Choroid plexus epithelial cell (primary cell): ENCODE measurements around the gene NMT1.
A peak's percentile ranks its signal among the peaks of the same experiment; 100 is the strongest.

ENCODE experiments used
- DNase-seq: peaks from one replicate; pipeline ENCODE4 v3.0.0-alpha.2; 2010; ENCODE audit warnings: low read depth
- H3K4me3 ChIP-seq: 2 replicates; pipeline ENCODE4 v1.5.1; 2011; ENCODE audit warnings: low read depth, mild to moderate bottlenecking, control low read depth, low read length, moderate library complexity
- CTCF ChIP-seq: conservative IDR thresholded peaks from 2 replicates; pipeline ENCODE4 v1.5.1; 2011; ENCODE audit warnings: low read depth, mild to moderate bottlenecking, control low read depth, inconsistent platforms, low read length, moderate library complexity

The NMT1 gene

GRCh38 chr17:45060797-45061605, at the start of gene NMT1:
Gene NMT1, plus strand, starts transcription at chr17:45061317. Its CDS starts 13 bp downstream, at chr17:45061330.
- peak within 1 kb of the TSS; percentile 93 for H3K4me3 ChIP-seq
- DNase-seq = peak; percentile 100
- TF ChIP-seq CTCF = no peak

GRCh38 chr17:45011767-45012166, 49.4 kb upstream of the NMT1 start:
- no peak for TF ChIP-seq CTCF
- no peak overlapping the region for H3K4me3 ChIP-seq

GRCh38 chr17:45013021-45013997, 47.8 kb upstream of the NMT1 start:
- DNase-seq = peak; percentile 65
- TF ChIP-seq CTCF = no peak

More at GRCh38 chr17:45011767-45012166, 49.4 kb upstream of the NMT1 start:
- DNase-seq = no peak

GRCh38 chr17:45016237-45016636, 44.9 kb upstream of the NMT1 start:
- TF ChIP-seq CTCF = no peak
- H3K4me3 ChIP-seq = no peak overlapping the region
- DNase-seq = no peak

More at GRCh38 chr17:45013021-45013997, 47.8 kb upstream of the NMT1 start:
- H3K4me3 ChIP-seq = peak overlapping the region; percentile 7

GRCh38 chr17:45016823-45017222, 44.3 kb upstream of the NMT1 start:
- no peak overlapping the region for H3K4me3 ChIP-seq
- TF ChIP-seq CTCF = peak; percentile 42
- DNase-seq = no peak

- peak overlapping the region; percentile 56 for H3K4me3 ChIP-seq
- TF ChIP-seq CTCF = no peak
- no peak for DNase-seq
Observed at GRCh38 chr17:45018514-45018847, 42.6 kb upstream of the NMT1 start.
